Large intestine (tissue), 3 donors: ENCODE results near the gene NEK7. TPM values are rescaled to one million over a fixed set of nuclear protein-coding genes. Genes with fewer than 3 reads are reported as not detected.

Source experiments
- DNase-seq, 2 donors: peaks; one replicate each; pipeline versions ENCODE4 v3.0.0 to v3.0.0-alpha.2; 2013
- H3K27ac ChIP-seq: one replicate; pipeline ENCODE4 v1.5.1; 2013; ENCODE audit warnings: low read length
- H3K27me3 ChIP-seq: 2 replicates; pipeline ENCODE4 v1.6.1; 2013; ENCODE audit warnings: low read length; ENCODE audit not compliant: control insufficient read depth, insufficient read depth
- H3K36me3 ChIP-seq: 2 replicates; pipeline ENCODE4 v1.6.1; 2013; ENCODE audit warnings: low read length; ENCODE audit not compliant: control insufficient read depth, insufficient read depth
- H3K4me1 ChIP-seq: one replicate; pipeline ENCODE4 v1.6.1; 2013; ENCODE audit warnings: low read length; ENCODE audit not compliant: control insufficient read depth, insufficient read depth
- H3K4me3 ChIP-seq: one replicate; pipeline ENCODE4 v1.5.1; 2013; ENCODE audit warnings: low read length
- H3K9me3 ChIP-seq: one replicate; pipeline ENCODE4 v1.6.1; 2013; ENCODE audit warnings: mild to moderate bottlenecking, low read depth, low read length, moderate library complexity; ENCODE audit not compliant: control insufficient read depth
- WGBS: methylation state at CpG from one replicate; pipeline ENCODE4 v1.1.5; 2013; ENCODE audit warnings: low lambda C conversion rate; ENCODE audit not compliant: insufficient coverage; 5-methylcytosine and 5-hydroxymethylcytosine counted together
- polyA plus RNA-seq: library from polyadenylated mRNA; unstranded; fragments of 120-200 nt; gene quantifications from one replicate; pipeline ENCODE4 v1.2.1, GENCODE V29; 2013

The NEK7 gene
- polyA plus RNA-seq, 1 donor, result 43.2 TPM

DNA sequence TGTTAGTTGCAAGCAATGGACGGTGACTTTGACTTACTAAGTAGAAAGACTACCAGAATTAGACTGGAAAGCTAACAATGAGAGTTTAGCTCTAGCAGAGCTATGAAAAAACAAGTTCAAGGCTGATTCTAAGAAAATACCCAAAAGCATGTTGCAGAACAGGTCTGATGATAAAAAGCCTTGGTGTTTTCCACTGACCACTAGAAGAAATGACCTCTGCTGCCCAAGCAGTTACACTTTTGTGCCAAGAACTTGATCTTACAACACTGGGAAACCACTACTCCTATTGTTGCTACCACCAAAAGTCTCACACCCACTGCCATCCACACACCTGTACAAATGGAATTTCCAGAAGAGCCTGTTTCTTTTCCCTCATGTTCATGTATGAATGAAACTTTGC lies 21.4 kb upstream of the NEK7 start:
- Histone ChIP-seq H3K4me3 (no peak overlapping the region), H3K36me3 (no peaks in the 10 kb centered on the region), H3K27ac (no peak overlapping the region), H3K9me3 (no peaks in the 10 kb centered on the region), H3K27me3 (no peaks in the 10 kb centered on the region), H3K4me1 (no peaks in the 10 kb centered on the region)
- WGBS, result no CpG with 5 or more reads among the region's 1 CpG
- DNase-seq, result no peak

DNA sequence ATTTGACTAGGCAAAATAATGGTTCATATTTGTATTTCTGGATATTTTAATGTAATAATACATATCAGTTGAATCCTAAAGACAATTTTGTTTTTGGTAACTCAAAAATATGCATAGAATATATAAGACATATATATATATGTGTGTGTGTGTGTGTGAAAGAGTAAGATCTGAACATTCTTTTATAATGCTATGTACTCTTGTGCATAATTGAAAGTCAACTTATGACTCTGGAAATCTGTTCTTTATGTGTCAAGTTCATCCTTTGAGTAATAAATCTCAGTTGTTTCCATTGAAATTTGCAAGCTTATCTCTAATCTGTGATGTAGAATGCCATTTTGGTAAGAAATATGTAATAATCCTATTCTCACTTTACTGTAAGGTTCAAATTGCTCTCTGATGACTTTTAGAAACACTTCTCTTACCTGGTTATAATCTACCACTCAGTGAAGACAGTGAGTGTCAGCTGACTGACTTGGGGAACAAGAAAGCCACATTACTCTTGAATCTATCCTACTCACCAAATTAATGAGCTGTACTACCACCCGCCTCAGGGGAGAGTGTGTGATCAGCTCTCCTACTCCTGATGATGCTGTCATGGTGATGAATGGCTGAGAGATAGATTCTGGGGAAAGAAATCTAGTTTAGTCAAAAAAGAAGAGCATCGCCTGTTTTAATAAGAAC lies 15.0 kb upstream of the NEK7 start:
- no peaks in the 10 kb centered on the region for H3K9me3 ChIP-seq
- no peak for DNase-seq
- H3K4me1 ChIP-seq, result no peaks in the 10 kb centered on the region
- H3K27me3 ChIP-seq, result no peaks in the 10 kb centered on the region
- no peak overlapping the region for H3K27ac ChIP-seq
- no peak overlapping the region for H3K4me3 ChIP-seq
- H3K36me3 ChIP-seq, result no peaks in the 10 kb centered on the region
- 80% methylated on average over 1 of the region's 2 CpGs for WGBS

DNA sequence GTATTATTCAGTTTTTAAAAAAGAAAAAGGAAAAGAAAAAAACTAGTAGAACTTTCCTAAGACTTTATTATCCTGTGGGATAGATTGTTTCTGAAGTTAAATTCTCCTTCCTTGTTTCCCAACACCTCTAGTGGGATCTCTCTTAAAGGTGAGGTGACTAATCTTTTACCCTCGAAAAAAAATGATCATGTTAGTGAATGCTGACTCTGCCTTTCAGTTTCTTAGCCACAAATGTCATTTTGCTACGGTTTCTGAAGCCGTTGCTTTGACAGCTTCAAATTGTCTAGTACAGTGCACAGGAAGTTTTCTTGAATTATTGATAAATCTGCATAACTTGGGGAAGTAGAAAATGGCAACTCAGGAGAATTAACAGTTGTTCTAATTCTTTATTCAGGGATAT lies 13.0 kb upstream of the NEK7 start:
- no peaks in the 10 kb centered on the region for H3K36me3 ChIP-seq
- H3K4me3 ChIP-seq, result no peak overlapping the region
- WGBS, result no CpG with 5 or more reads among the region's 3 CpGs
- H3K27ac ChIP-seq, result no peak overlapping the region
- DNase-seq, result no peak
- no peaks in the 10 kb centered on the region for H3K9me3 ChIP-seq
- no peaks in the 10 kb centered on the region for H3K27me3 ChIP-seq
- H3K4me1 ChIP-seq, result no peaks in the 10 kb centered on the region

DNA sequence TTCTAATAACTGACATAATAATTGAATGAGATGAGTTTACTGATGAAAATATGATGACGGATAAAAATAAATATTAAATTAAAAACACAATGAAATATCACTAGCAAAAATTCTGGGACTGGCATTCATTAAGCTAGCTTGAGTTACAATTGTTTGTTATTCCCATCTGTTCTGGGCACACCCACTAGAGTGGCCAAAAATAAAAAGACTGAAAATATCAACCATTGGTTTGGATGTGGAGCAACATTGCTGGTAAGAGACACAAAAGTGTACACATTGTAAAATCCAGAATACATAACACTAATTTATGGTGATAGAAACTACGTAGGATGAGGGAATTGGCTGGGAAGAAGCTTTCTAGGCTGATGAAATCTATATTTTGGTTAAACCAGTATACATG lies 9.6 kb upstream of the NEK7 start:
- no peak overlapping the region for H3K27ac ChIP-seq
- no peaks in the 10 kb centered on the region for H3K9me3 ChIP-seq
- DNase-seq, result no peak
- H3K36me3 ChIP-seq, result no peaks in the 10 kb centered on the region
- H3K27me3 ChIP-seq, result no peaks in the 10 kb centered on the region
- no CpG with 5 or more reads among the region's 2 CpGs for WGBS
- no peak overlapping the region for H3K4me3 ChIP-seq
- no peaks in the 10 kb centered on the region for H3K4me1 ChIP-seq

DNA sequence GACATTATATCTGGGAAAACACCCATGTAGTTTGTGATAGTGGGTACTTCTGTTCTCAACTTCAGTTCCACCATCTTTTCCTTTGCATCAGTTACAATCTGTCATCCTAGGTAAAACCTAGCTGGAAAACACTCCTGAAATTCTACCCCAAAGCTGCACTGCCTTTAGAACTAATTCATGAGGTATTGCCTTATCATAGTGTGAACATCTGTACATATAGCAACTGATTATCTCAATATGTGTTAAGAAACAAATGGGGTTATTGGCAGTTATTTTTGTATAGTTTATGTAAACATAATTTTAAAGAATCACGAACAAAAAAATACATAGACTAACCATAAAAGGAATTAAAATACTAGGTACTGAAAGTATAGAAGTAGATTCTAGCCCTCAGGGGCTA lies 6.4 kb upstream of the NEK7 start:
- no peaks in the 10 kb centered on the region for H3K27me3 ChIP-seq
- H3K4me3 ChIP-seq, result no peak overlapping the region
- no peak overlapping the region for H3K27ac ChIP-seq
- no peaks in the 10 kb centered on the region for H3K36me3 ChIP-seq
- no peak for DNase-seq
- no peaks in the 10 kb centered on the region for H3K9me3 ChIP-seq
- no peaks in the 10 kb centered on the region for H3K4me1 ChIP-seq
- 50% methylated on average over 1 of the region's 1 CpG for WGBS

DNA sequence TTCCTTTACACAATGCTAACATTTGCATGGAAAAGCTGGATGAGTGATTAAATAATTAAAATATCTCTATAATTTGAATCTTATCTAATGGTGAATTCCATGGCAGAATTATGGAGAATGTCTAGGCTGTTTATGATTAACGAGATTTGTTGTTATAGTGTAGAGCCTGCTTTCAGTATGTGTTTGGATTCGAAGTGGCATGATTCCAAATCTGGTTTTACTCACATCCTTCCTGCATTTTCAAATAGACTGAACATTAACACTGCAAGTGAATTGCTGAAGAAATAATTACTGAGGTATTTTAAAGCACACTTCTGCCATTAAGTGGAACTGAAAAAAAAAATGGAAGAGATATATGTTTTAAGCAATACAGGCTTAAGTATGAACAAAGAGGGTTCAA lies 5.1 kb upstream of the NEK7 start:
- no peaks in the 10 kb centered on the region for H3K27me3 ChIP-seq
- WGBS, result 80% methylated on average over 1 of the region's 2 CpGs
- no peaks in the 10 kb centered on the region for H3K36me3 ChIP-seq
- H3K9me3 ChIP-seq, result no peaks in the 10 kb centered on the region
- H3K4me1 ChIP-seq, result no peaks in the 10 kb centered on the region
- H3K4me3 ChIP-seq, result no peak overlapping the region
- DNase-seq, result no peak
- H3K27ac ChIP-seq, result no peak overlapping the region

DNA sequence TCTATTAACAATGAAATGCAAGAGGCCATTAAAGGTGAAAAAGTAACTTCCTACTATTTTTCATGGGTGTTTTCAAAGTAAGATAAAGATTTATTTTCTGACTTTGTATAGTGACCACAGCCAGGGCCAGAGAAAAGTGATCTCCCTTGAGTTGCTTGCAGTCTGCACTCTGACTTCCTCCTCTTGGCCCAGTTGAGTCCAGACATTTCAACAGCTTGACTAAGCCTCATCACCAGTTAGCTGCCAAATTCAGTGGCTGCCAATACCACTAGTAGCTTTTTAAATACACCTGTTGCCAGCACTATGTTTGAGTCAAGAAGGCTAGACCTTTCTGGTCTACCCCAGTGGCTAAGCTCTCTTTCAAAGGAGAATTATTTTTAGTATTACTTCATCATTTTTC lies 3.7 kb upstream of the NEK7 start:
- H3K36me3 ChIP-seq, result no peaks in the 10 kb centered on the region
- no peak overlapping the region for H3K4me3 ChIP-seq
- peaks cover 3% of the 10 kb centered on the region for H3K4me1 ChIP-seq
- H3K27me3 ChIP-seq, result no peaks in the 10 kb centered on the region
- no peaks in the 10 kb centered on the region for H3K9me3 ChIP-seq
- H3K27ac ChIP-seq, result no peak overlapping the region
- DNase-seq, result no peak

DNA sequence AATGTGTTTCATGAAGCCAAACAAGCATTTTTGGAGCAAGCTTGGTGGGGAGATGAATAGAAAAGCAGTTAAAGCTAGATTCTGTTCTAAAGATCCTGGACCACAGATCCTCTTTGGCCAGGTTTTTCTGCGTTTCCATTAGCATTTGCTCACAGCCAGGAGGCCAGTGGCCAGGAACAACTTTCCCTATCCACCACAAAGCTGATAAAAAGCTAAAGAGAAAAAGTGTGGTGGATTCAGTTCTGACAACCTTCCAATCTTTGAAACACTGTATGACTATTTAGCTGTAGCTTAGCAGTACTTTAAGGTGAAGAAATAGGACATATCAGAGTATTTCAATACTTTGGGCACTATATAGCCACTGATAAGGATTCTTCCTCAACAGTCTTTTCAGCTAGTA lies 3.0 kb upstream of the NEK7 start:
- no peak overlapping the region for H3K4me3 ChIP-seq
- DNase-seq, result no peak
- 83% methylated on average over 1 of the region's 1 CpG for WGBS
- no peaks in the 10 kb centered on the region for H3K9me3 ChIP-seq
- peaks cover 5% of the 10 kb centered on the region for H3K4me1 ChIP-seq
- H3K27me3 ChIP-seq, result no peaks in the 10 kb centered on the region
- no peak overlapping the region for H3K27ac ChIP-seq
- no peaks in the 10 kb centered on the region for H3K36me3 ChIP-seq

DNA sequence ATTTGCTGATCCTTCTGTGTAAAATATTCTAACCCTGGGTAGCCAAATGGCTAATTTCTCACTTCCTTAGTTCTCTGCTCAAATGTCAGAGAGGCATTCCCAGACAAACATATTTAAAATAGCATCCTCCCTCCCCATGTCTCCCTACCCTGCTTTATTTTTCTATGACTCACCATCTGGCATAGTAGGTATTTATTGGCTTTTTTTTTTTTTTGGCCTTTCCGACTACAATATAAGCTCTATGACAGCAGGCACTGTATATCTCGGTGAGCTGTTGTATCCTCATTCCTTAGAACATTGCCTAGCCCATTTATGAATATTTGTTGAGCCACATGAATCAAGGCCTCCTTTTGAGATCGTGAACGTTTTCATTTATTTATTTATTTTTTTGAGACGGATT lies 1.5 kb upstream of the NEK7 start:
- WGBS, result 50% methylated on average over 1 of the region's 5 CpGs
- H3K27me3 ChIP-seq, result no peaks in the 10 kb centered on the region
- H3K9me3 ChIP-seq, result no peaks in the 10 kb centered on the region
- DNase-seq, result no peak
- peaks cover 11% of the 10 kb centered on the region for H3K4me1 ChIP-seq
- H3K27ac ChIP-seq, result no peak overlapping the region
- H3K4me3 ChIP-seq, result no peak overlapping the region
- no peaks in the 10 kb centered on the region for H3K36me3 ChIP-seq

DNA sequence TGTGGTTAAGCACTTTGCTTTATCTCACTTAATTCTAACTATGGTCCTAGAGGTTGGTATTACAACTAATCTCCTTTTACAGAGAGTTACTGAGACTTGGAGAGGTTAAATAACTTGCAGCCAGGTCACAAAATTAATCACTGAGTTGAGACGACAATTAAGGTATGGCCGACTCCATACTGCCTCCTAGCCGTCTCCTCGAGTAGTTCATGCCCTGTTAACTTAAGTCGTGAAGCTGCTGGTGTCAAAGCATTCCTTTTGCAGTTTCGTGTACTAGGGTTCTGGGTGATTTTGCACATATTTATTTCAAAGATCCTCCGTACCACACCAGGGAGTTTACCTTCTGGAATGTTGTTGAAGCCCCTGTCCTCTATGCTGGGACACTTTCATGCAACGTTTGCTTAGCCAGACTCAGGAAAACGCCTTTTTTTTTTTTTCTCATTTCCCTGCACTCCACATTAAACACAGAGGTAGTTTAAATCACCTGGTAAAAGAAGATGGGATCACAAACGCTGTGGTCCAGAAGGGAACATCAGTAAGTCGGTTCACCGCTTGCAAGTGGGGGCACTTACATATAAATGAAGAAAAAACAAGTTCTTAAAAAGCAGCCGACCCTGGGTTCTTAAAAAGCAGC lies 570 bp upstream of the NEK7 start:
- Histone ChIP-seq H3K4me3 (peak overlapping the region; percentile 85), H3K27me3 (no peaks in the 10 kb centered on the region), H3K27ac (peak overlapping the region; percentile 95), H3K36me3 (no peaks in the 10 kb centered on the region), H3K9me3 (no peaks in the 10 kb centered on the region), H3K4me1 (peaks cover 11% of the 10 kb centered on the region)
- no CpG with 5 or more reads among the region's 13 CpGs for WGBS
- DNase-seq, result peak; percentile 70 to 81

DNA sequence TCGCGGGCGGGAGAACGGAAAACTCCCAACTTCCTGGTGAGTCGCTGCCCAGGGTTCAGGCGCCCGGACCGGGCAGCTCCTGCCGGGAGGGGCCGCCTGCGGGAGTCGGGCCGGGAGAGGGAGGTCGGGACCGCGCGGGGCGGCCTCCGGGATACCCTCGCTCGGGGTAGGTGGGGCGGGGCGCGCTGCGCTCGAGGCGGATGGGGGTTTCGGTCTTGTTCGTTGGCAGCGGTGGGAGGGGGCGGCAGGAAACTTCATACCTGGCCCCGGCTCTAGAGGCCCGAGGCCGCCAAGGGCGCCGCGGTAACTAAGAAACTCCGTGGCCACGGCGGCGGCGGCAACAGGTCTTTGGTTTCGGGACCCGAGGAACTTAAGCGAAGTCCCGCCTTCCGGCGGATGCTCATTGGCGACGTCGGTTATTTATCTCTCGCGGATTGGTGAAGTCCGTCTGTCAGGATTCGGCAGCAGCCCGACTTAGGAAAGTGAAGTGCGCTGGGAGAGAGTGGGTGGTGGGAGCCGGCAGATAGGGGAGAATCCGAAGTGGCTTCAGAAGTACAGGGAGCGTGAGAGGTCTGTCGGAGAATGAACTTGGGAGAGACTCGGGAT lies 546 bp downstream of the NEK7 start:
- Histone ChIP-seq H3K36me3 (no peaks in the 10 kb centered on the region), H3K4me1 (peaks cover 16% of the 10 kb centered on the region), H3K27ac (peak overlapping the region; percentile 97), H3K27me3 (no peaks in the 10 kb centered on the region), H3K4me3 (peak overlapping the region; percentile 85), H3K9me3 (no peaks in the 10 kb centered on the region)
- DNase-seq, result peak; percentile 91 to 95
- WGBS, result 2% methylated on average over 6 of the region's 62 CpGs
